HT-29 (cell line): Measurements from ENCODE around the gene DISP3. TPM values are rescaled to one million over a fixed set of nuclear protein-coding genes. Genes with fewer than 3 reads are reported as not detected.
A peak's percentile ranks its signal among the peaks of the same experiment; 100 is the strongest.

Experiments used
- DNase-seq: peaks from one replicate; pipeline ENCODE4 v3.0.0-alpha.2; 2015; ENCODE audit warnings: low spot score
- total RNA-seq: library from RNA; depleted of rRNA; stranded (reverse); fragments of >200 nt; shearing (Covaris generic); gene quantifications from 2 replicates; pipeline ENCODE4 v1.2.3, GENCODE V29; 2014

DISP3 gene
- total RNA-seq, 1 experiment from 2014 or later: 0.05 TPM

DNA sequence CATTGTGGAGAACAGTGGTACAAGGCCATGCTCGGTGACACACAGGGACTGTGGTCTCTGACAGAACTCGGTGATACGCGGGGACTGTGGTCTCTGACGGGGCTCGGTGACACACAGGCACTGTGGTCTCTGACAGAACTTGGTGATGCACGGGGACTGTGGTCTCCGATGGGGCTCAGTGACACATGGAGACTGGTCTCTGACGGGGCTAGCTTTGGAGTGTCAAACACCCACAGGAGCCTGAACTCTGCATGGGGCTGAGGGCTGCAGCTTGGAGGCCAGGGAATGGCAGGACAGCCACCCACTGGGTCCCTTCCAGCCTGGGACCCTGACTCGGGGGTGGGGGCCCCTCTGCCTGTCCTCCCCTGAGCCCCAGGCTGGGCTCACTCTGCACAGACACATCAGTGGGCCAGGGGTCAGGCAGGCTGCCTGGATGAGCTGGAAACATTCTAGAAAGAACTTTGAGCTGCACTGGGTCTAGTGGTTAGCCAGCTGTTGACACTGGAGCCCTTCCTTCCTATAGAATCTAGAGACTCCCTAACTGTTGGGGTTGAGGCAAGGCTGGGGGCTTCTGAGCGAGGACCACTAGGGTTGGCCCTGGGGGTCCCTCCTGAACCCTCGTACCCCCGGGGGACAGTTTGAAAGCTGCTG lies 49.8 kb downstream of the DISP3 start:
- DNase-seq: no peak

DNA sequence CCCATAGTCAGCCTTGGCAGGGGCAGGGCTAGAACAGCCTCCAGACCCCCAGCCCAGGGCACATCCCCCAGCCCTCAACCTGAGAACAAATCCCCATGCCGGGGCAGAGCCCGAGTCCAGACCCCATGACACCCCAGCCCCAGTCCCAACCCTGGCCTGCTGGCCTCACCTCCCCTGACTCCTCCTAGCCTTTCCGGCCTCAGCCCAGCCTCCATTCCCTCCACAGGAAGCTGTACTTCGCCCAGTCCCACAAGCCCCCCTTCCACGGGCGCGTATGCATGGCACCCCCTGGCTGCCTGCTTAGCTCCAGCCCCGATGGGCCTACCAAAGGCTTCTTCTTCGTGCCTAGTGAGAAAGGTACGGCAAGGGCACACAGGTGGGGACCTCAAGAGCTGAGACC lies 50.4 kb downstream of the DISP3 start:
- no peak for DNase-seq

- no peak for DNase-seq
Observed at GRCh38 chr1:11529763-11530730, 51.1 kb downstream of the DISP3 start.

GRCh38 chr1:11530731-11531311 lies 51.9 kb downstream of the DISP3 start:
- no peak for DNase-seq

DNA sequence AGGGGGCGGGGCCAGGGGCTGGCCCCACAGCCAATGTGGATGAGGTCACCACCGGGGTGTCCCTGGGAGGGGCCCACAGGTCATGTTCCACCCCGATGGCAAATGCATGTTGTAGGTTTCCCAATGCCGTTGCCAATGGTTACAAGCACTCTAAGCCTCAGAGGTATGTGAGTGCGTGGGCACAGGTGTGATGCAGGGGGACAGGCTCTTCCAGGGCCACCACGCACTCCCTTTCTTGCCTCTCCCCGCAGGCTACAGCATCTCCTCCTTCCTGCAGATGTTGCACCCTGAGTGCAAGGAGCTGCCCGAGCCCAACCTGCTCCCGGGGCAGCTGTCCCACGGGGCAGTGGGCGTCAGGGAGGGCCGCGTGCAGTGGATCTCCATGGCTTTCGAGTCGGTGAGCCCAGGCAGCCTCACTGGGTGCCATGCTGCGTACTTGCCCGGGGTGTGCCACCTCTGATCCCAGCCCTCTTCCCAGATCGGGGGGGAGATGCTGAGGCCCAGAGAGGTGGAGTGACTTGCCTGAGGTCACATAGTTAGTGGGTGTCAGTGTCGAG lies 52.4 kb downstream of the DISP3 start:
- DNase-seq: peak; percentile 19

DNA sequence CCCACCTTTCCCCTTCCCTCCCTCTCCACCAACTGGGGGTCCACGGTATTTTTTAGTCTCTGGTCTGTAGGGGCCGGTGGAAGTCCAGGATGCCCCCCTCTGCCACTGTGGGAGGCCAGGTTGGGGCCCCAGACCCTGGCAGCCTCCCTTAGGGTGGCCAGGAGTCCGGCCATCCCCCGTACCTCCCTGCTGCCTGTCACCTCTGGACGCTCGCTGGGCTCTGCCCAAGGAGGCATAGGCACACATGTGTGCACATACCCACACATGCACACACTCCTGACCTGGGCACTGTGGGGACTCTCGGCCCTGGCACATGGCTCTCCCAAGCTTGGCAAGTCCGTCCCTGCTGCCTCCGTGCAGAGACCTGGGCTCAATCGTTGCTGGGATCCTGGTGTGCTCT lies 53.0 kb downstream of the DISP3 start:
- no peak for DNase-seq

- no peak for DNase-seq
Observed at GRCh38 chr1:11533790-11534787, 55.1 kb downstream of the DISP3 start.

DNA sequence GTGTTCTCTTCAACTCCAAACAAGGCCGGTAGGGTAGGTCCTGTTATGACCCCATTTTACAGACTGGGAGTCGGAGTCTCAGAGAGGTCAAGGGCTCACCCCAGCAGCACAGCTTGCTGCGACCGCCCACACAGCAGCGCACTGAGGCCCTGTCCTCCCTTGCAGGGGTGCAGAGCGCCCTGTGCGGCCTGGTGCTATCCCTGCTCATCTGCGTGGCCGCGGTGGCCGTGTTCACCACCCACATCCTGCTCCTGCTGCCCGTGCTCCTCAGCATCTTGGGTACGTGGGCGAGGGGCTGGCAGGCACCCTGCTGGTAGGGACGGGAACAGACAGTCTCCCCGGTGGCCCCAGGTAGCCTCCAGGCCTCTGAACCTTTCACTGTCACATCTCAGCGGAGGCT lies 55.9 kb downstream of the DISP3 start:
- DNase-seq: no peak

DNA sequence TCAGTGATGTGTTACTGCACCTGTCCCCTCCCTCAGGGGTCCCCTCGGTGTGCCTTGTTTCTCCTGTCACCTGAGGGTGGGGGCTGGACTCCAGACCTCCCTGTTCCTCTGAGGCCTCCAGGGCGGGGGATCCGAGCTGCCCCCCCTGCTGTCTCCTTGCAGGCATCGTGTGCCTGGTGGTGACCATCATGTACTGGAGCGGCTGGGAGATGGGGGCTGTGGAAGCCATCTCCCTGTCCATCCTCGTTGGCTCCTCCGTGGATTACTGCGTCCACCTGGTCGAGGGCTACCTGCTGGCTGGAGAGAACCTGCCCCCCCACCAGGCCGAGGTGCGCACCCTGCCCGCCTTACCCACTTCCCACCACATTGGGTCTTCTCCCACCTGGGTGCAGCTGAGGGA lies 56.4 kb downstream of the DISP3 start:
- no peak for DNase-seq

DNA sequence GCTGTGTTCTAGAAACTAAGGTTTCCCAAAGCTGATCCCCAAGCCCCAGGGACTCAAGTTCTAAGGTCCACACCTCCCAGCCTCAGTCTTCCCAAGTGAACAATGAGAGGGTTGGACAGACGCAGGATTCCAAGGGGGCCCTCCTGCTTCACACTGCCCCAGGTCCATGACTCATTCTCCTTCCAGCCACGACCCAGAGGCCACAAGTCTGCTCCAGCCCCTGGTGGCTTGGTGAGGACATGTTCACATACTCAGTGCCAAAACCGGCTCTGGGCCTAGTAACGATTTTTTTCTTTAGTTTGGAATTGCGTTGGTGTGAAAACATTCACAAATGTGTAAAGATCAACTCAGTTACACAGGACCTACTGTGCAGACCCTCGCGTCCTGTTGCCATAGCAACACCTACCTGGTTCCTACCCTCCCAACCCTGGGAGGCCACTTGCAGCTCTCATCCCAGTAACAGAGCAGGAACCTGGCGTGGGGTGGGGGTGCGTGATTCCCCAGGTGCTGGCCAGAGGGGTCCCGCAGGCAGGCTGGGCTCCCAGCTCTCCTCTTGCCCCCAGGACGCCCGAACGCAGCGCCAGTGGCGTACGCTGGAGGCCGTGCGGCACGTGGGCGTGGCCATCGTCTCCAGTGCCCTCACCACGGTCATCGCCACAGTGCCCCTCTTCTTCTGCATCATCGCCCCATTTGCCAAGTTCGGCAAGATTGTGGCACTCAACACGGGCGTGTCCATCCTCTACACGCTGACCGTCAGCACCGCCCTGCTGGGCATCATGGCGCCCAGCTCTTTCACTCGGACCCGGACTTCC lies 57.0 kb downstream of the DISP3 start:
- no peak for DNase-seq

GRCh38 chr1:11536573-11537379 lies 57.8 kb downstream of the DISP3 start:
- no peak for DNase-seq

DNA sequence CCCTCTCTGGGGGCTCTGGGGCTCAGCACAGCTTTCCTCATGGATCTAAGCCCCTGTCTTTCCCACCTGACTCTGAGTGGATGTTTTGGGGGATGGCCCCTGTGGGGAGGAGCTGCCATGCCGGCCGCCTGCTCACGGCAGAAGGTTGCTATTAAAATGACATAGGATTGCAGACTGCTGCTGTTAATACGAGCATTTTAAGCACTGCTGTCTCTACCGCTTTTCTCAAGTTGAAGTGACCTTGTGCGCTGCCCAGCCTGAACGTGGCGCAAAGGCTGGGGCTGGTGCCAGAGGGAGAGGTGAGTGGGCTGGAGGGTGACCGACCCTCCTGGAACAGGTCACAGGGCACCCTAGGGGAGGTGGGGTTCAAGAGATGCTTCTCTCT lies 58.4 kb downstream of the DISP3 start:
- no peak for DNase-seq

- no peak for DNase-seq
Observed at GRCh38 chr1:11537854-11538591, 59.1 kb downstream of the DISP3 start.

- no peak for DNase-seq
Observed at GRCh38 chr1:11538886-11539285, 59.9 kb downstream of the DISP3 start.

- no peak for DNase-seq
Observed at GRCh38 chr1:11539850-11540772, 61.2 kb downstream of the DISP3 start.

GRCh38 chr1:11540773-11541160 lies 61.8 kb downstream of the DISP3 start:
- DNase-seq: no peak

- DNase-seq: no peak
Observed at GRCh38 chr1:11541236-11541635, 62.3 kb downstream of the DISP3 start.
